ENCODE measurements around the gene SETD3.

- TF ChIP-seq CTCF (conservative IDR thresholded peaks at IDR 0.05; ENCODE audit: low read depth, low read length) = no peak
- no peak for TF ChIP-seq EZH2phosphoT487 (IDR thresholded peaks at IDR 0.05; ENCODE audit: borderline replicate concordance, low read length)
- no peak for TF ChIP-seq EZH2 (IDR thresholded peaks at IDR 0.05; ENCODE audit: low read length, unreplicated experiment)
Measured at GRCh38 chr14:99513946-99514551, 33.4 kb upstream of the SETD3 start.
